OCI-M1 (cell line): ENCODE results near the gene CUL1.

Source experiments
- DNase-seq: peaks from one replicate; lab custom pipeline; 2025; lab: John Stamatoyannopoulos, UW

Gene CUL1

GRCh38 chr7:148718431-148718830 lies 19.7 kb downstream of the CUL1 start:
- no peak for DNase-seq

GRCh38 chr7:148719753-148720152 lies 21.1 kb downstream of the CUL1 start:
- DNase-seq: no peak

- DNase-seq: no peak
These were observed 21.8 kb downstream of the CUL1 start for GRCh38 chr7:148720472-148720871.

GRCh38 chr7:148721390-148721789 lies 22.7 kb downstream of the CUL1 start:
- peak; percentile 65 for DNase-seq

DNA sequence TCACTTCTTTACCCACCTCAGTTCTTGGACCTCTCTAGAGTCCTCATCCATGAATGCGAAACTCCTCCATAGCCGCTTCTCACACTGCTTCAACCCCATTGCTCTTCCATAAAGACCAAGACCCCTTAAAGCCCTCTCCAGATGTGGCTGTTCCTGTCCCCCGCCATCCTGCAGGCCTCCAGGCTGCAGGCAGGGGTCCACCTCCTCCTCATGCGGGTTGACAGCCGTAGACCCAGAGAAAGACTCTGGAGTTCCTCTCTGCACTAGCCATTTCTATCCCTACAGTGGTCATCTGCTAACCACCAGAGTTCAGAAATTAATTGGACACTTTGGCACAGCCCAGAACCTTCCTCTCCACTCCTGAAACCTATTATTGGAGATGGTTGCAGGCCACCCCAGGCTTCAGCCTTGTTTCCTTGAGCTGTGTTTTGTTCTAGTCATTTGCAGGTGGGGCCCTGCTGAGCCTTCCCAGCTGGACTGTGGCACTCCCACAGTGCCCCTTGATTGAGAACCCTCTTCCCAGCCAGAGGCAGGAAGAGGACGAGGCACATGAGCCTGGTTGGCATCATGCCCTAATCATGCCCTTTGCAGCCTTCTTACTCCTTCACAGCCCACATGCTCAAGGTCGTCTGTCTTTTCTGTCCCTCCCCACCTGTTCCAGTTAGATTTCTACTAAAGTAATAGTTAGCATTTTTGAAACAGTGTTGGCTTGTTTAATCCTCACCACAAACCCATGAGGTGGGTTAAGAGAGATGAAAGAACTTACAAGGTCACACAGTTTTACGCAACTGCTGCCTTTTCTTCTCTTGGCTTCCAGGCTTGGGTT lies 23.9 kb downstream of the CUL1 start:
- no peak for DNase-seq

- no peak for DNase-seq
These were observed 24.5 kb downstream of the CUL1 start for GRCh38 chr7:148723166-148723559.

GRCh38 chr7:148723846-148724245 lies 25.1 kb downstream of the CUL1 start:
- DNase-seq: no peak

DNA sequence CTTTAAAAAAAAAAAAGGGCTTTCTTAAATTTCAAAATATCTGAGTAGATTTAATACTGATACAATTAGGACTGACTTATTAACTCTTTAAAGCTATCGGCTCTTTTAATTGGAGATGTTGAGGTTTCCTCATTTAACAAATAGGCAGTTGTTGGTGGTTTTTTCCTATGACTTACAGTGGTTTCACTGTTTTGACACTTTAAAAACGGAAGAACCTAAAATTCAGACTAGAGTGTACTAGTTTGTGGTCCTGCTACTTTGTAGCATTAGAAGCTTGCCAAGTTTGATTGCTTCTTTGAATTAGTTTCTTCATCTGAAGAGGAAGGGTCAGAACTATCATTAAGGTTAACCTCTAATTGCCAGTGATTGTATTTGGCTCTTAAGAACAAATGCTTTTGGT lies 27.7 kb downstream of the CUL1 start:
- DNase-seq: no peak

GRCh38 chr7:148727501-148728278 lies 29.0 kb downstream of the CUL1 start:
- DNase-seq: no peak

DNA sequence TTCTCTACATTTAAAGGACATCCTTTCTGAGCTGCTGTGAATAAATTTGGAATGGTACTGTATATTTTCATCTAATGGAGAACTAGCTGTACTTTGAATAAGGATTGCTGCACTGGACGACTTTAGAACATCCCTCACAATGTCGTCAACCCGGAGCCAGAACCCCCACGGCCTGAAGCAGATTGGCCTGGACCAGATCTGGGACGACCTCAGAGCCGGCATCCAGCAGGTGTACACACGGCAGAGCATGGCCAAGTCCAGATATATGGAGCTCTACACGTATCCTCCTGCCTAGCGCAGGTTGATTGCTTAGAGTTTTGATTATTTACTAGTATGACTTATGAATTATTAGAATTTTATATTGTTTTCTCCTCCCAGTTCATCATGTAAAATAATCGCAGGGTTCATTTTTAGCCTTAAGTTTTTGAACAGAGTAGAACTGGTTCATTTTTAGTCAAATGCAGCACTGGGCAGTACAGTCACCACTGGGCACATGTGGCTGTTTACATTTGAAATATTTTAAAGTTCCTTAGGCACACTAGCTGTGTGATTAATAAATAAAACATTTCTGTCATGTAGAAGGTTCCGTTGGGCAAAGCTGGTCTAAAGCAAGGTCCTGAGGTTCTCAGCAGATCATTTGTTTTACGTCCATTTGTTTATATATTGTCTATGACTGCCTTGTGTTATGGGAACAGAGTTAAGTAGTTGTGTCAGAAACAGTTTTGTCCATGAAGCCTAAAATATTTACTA lies 31.5 kb downstream of the CUL1 start:
- DNase-seq: no peak

GRCh38 chr7:148732862-148733261 lies 34.2 kb downstream of the CUL1 start:
- no peak for DNase-seq

DNA sequence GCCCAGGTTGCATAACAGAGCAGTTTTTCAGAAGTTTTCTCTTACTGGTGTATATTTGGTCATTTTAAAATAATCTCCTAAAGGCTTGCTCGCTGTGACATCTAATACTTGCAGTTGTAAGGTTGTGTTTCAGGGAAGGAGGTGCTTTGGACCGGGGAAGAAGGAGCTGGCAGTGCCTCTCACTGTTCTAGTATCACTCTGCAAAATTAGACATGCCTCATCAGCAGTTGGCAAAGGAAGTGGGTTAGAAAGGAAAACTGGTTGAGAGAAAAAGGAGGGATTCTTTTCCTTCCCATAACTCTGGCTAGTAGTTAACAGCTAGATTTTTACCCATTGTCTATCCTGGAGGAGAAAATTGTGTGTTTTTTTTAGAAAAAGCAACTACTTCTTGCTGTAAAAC lies 34.8 kb downstream of the CUL1 start:
- no peak for DNase-seq

DNA sequence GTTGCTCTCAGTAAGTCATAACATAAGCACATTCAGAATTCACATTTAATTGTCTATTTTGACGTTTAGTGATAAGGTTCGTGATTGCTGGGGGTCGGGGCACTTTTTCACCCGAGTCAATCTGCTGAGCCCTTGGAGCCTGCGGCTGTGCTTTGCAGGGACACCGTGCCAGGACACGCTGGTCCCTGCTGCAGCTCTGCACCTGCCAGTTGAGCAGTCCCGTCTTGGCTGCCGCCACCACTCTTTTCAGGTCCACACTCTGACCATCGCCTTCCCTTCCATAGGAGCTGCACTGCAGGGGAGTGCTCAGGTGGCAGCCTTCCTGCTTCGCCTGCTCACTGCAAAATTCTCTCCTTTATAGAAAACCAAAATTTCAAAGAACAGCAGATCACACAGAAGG lies 36.4 kb downstream of the CUL1 start:
- DNase-seq: no peak

GRCh38 chr7:148735967-148736366 lies 37.3 kb downstream of the CUL1 start:
- no peak for DNase-seq

DNA sequence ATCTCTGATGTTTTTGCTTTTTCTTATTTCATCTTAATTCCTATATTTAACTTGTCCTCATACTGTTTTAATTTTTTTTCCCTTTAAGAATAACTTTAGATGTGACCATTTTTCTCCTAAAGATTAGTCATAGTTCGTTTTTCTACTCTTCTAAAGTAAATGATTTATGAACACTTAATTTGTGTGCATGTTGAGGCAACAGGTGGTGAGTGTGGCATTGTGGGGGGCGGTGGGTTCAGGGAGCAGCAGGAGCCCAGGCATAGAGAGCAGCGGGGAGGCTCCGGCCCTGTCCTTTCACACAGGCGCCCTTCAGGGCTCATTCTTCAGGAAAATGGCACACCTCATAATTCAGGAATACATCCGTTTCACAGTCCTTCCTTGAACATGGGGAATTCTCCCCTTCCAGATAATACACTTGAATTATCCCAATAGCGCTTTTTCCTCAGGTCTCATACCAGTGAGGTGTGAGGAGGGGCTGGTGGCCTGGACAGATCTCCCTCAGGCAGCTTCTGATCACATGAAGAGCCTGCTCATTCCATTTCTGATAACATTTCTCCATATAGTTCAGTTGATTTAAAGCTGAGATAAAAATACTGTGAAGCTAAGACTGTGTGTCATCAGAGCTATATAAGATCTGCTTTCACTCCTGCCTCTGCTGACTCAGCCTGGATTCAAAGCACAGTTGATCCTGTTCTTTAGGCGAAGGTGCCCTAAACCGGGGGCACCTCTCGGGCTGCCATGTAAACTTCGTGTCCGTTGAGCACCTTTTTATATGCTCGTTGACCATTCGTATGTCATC lies 40.2 kb downstream of the CUL1 start:
- DNase-seq: peak; percentile 10

- no peak for DNase-seq
These were observed 47.4 kb downstream of the CUL1 start for GRCh38 chr7:148746135-148746534.

DNA sequence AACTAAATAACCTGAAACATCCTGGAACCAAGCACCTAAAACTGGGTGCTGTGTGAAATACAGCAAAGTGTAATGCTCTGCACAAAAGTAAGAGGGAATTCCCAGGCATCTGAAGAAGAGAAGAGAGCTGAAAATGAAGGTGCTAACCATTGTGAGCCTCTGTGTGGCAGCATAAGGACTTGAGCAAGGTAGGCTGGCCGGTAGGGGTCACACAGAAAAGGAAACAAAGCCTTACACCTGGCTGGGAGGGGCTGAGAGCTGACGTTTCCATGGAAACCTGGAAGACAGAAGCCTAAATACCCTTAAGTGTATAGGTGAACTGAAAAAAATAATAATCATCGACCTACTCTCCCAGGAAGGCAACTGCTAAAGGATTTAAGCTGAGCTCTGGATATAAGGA lies 48.6 kb downstream of the CUL1 start:
- DNase-seq: no peak

DNA sequence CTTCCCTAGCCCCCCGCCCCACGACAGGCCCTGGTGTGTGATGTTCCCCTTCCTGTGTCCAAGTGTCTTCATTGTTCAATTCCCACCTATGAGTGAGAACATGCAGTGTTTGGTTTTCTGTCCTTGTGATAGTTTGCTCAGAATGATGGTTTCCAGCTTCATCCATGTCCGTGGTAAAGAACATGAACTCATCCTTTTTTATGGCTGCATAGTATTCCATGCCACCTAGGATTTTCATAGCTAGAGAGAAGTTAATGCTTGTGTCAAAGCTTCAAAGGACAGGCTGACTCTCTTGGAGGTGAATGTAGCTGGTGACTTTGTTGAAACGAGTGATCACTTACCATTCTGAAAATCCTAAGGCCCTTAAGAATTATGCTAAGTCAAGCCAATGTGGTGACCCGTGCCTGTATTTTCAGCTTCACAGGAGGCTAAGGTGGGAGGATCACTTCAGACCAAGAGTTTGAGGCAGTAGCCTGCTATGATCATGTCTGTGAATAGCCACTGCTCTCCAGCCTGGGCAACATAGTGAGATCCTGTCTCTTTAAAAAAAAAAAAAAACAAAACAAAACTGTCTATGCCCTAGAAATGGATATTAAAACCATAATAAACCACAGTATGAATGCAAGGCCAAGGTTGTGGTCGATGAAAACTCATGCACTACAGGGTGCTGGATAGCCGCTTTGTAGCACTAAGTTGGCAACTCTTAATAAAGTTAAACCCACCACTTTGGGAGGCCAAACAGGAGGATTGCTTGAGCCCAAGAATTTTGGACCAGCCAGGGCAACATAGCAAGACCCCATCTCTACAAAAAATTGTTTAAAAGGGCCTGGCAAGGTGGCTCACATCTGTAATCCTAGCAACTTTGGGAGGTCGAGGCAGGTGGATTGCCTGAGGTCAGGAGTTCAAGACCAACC lies 52.0 kb downstream of the CUL1 start:
- DNase-seq: no peak

DNA sequence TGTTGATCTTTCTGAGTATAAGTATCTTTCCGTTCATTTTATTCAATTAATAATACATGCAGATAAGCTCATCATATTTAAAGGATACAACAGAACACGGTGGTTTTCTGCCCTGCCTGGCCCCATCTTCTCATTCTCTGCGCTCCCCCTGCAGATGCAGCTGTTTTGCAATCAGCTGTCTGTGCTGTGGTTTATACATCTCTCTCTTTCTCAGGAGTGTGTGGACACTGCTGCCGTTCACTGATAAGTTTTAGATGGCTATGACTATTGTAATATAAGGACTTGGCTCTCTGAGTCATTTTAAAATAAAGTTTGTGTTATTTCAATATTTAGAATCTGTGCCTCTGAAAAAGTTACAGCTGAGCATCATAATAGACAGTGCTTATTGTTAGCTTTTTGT lies 54.5 kb downstream of the CUL1 start:
- peak; percentile 43 for DNase-seq

GRCh38 chr7:148754912-148755311 lies 56.2 kb downstream of the CUL1 start:
- no peak for DNase-seq
